K562 (cell line): ENCODE data around the gene ANK3. TPM values are rescaled to one million over a fixed set of nuclear protein-coding genes. Genes with fewer than 3 reads are reported as not detected.

Source experiments
- ATAC-seq: fragments of 200-7000 bp; cut with Tn5 transposase; 3 replicates; pipeline ENCODE4 v1.9.1; 2020; ENCODE audit warnings: moderate library complexity
- BruUV-seq: library from RNA; stranded (reverse); fragments of 400-500 nt; replicated peaks from 2 replicates; lab custom pipeline; 2021; lab: Mats Ljungman, UMichigan
- CTCF ChIA-PET: fragments of 300-600 bp; formaldehyde crosslinking; extraction: SDS; loops from one replicate; lab custom pipeline; 2021; ENCODE audit warnings: low intra/inter-chr PET ratio; lab: Yijun Ruan, JAX
- POLR2A ChIA-PET: fragments of 300-600, 350-650 bp; sonication (Branson Sonifier 250); formaldehyde crosslinking; extraction: SDS; loops from one replicate; lab custom pipeline; 2021; ENCODE audit warnings: antibody characterized with exemption, inconsistent platforms; lab: Yijun Ruan, JAX
- DNase-seq, 4 experiments: peaks; one replicate each; pipeline versions ENCODE4 v3.0.0 to v3.0.0-alpha.2; 2011 to 2018; ENCODE audit warnings: low spot score in 3 of 4, mixed read lengths in 3 of 4; ENCODE audit errors: extremely low read depth in 1 of 4
- FAIRE-seq: peaks from 2 replicates; lab custom pipeline; 2011; peaks lifted over from hg19 to GRCh38; lab: Jason Lieb, UNC
- H2AFZ ChIP-seq: 2 replicates; pipeline ENCODE4 v1.6.0; 2011; ENCODE audit warnings: low read depth, low read length, control low read depth, inconsistent platforms
- H3K27ac ChIP-seq: fragments of 200-600 bp; 3 replicates; pipeline ENCODE4 v1.8.0; 2011; ENCODE audit warnings: low read depth, mild to moderate bottlenecking, control low read depth, inconsistent platforms, low read length, moderate library complexity, mixed read lengths; ENCODE audit errors: extremely low read depth
- H3K27me3 ChIP-seq, 2 experiments: fragments of 300-600 bp in 1 of 2; 2 replicates in 1 of 2; 3 replicates in 1 of 2; pipeline versions ENCODE4 v1.6.0 to v1.8.0; 2011; ENCODE audit warnings: inconsistent platforms in 2 of 2, low read length in 2 of 2, mild to moderate bottlenecking in 1 of 2, mixed read lengths in 1 of 2, moderate library complexity in 1 of 2; ENCODE audit not compliant: control insufficient read depth in 2 of 2, insufficient read depth in 2 of 2
- H3K36me3 ChIP-seq: fragments of 300-600 bp; 3 replicates; pipeline ENCODE4 v1.8.0; 2011; ENCODE audit warnings: mild to moderate bottlenecking, low read length, inconsistent platforms; ENCODE audit not compliant: control insufficient read depth, insufficient read depth
- H3K4me1 ChIP-seq, 2 experiments: fragments of 200-600 bp in 1 of 2; replicated peaks in 1 of 2; 2 replicates in 1 of 2; 3 replicates in 1 of 2; pipeline versions ENCODE4 v1.5.1 to v1.8.0; 2011; ENCODE audit warnings: inconsistent platforms in 2 of 2, low read length in 2 of 2, mild to moderate bottlenecking in 1 of 2, mixed read lengths in 1 of 2, moderate library complexity in 1 of 2; ENCODE audit not compliant: control insufficient read depth in 2 of 2, insufficient read depth in 2 of 2
- H3K4me2 ChIP-seq: 2 replicates; pipeline ENCODE4 v1.6.1; 2011; ENCODE audit warnings: low read length, control low read depth, inconsistent platforms, mixed read lengths; ENCODE audit not compliant: insufficient read depth
- H3K4me3 ChIP-seq: fragments of 200-600 bp; sonication (generic), shearing (Covaris generic); 2 replicates; pipeline ENCODE4 v1.5.1; 2016; ENCODE audit warnings: control low read depth, inconsistent platforms
- H3K79me2 ChIP-seq: fragments of 200-600 bp; 3 replicates; pipeline ENCODE4 v1.8.0; 2011; ENCODE audit warnings: low read length, inconsistent platforms; ENCODE audit not compliant: control insufficient read depth, insufficient read depth
- H3K9ac ChIP-seq, 2 experiments: 2 replicates each; pipeline versions ENCODE4 v1.6.0 to v1.6.1; 2011; ENCODE audit warnings: low read depth in 2 of 2, low read length in 2 of 2, control low read depth in 1 of 2, inconsistent platforms in 1 of 2, mild to moderate bottlenecking in 1 of 2, mixed read lengths in 1 of 2; ENCODE audit not compliant: insufficient read depth in 1 of 2
- H3K9me1 ChIP-seq: one replicate; pipeline ENCODE4 v1.6.0; 2011; ENCODE audit warnings: inconsistent platforms, mild to moderate bottlenecking, low read length, moderate library complexity; ENCODE audit not compliant: control insufficient read depth, insufficient read depth
- H3K9me3 ChIP-seq: replicated peaks from 2 replicates; pipeline ENCODE4 v1.5.1; 2011; ENCODE audit warnings: low read depth, low read length, inconsistent platforms; ENCODE audit not compliant: control insufficient read depth, insufficient read depth
- H4K20me1 ChIP-seq: replicated peaks from 2 replicates; pipeline ENCODE4 v1.6.1; 2011; ENCODE audit warnings: low read length, inconsistent platforms, mixed read lengths; ENCODE audit not compliant: control insufficient read depth, insufficient read depth
- KDM1A ChIP-seq, 2 experiments: fragments of 450-650 bp; IDR thresholded peaks; 2 replicates each; pipeline ENCODE4 v1.6.1; 2016; ENCODE audit warnings: mild to moderate bottlenecking in 2 of 2
- RAD21 ChIP-seq, 2 experiments: fragments of 250-450 bp in 1 of 2; fragments of 450-650 bp in 1 of 2; sonication (Bioruptor Pico) in 1 of 2; formaldehyde crosslinking in 1 of 2; IDR thresholded peaks in 1 of 2; conservative IDR thresholded peaks in 1 of 2; 2 replicates each; pipeline versions ENCODE4 v1.4.0 to v1.8.0; 2020 to 2022; ENCODE audit warnings: mild to moderate bottlenecking in 2 of 2, moderate library complexity in 1 of 2
- TCF7L2 ChIP-seq: fragments of 150-350 bp; IDR thresholded peaks from 2 replicates; pipeline ENCODE4 v1.6.1; 2016; ENCODE audit warnings: low read depth, mild to moderate bottlenecking, low read length, moderate library complexity
- WGBS: fragments of 100-300 bp; shearing (Covaris generic); methylation state at CpG from one replicate; pipeline ENCODE4 v1.1.6; 2016; ENCODE audit warnings: low coverage, mixed read lengths; ENCODE audit not compliant: insufficient coverage; ENCODE audit errors: missing lambda C conversion rate; 5-methylcytosine and 5-hydroxymethylcytosine counted together
- in situ Hi-C: fragments of 300-500 bp; cut with MboI; formaldehyde crosslinking; loops from 4 replicates; pipeline ENCODE4 v1.15.0; 2018; ENCODE audit warnings: inconsistent platforms, mixed read lengths
- intact Hi-C: fragments of 100-400 bp; cut with micrococcal nuclease; formaldehyde crosslinking; loops from 2 replicates; pipeline ENCODE4 v1.14.2; 2022
- polyA plus RNA-seq, 8 experiments: library from polyadenylated mRNA; depleted of rRNA in 4 of 8; stranded (reverse) in 5 of 8; unstranded in 3 of 8; fragments of >200 nt; fragmentation: Nextera tagmentation in 2 of 8; fragmentation: Illumina TruSeq in 1 of 8; extraction: Ambion mirVana in 2 of 8; extraction: Trizol in 1 of 8; gene quantifications; 2 replicates each; pipeline versions ENCODE4 v1.2.1 to v1.2.3, GENCODE V29; 2011 to 2014; ENCODE audit warnings: inconsistent platforms in 1 of 8, missing spikeins in 1 of 8
- total RNA-seq, 7 experiments: library from RNA; depleted of rRNA in 6 of 7; stranded (reverse); fragments of >200 nt in 6 of 7; fragmentation: Illumina TruSeq in 2 of 7; extraction: Trizol in 2 of 7; gene quantifications; 2 replicates each; pipeline versions ENCODE4 v1.2.1 to v1.2.3, GENCODE V29; 2011 to 2021; ENCODE audit warnings: low replicate concordance in 1 of 7
- TF ChIP-seq, protein P1 (sequence below): fragments of 250-450 bp; sonication (Bioruptor Pico); IDR thresholded peaks from 2 replicates; pipeline ENCODE4 v1.4.0; 2020; ENCODE audit warnings: mild to moderate bottlenecking, moderate library complexity

Gene ANK3
- total and polyA plus RNA-seq, 9 of the 15 experiments (the other 6 are each of a cell fraction or from before 2014, with no cell fraction given): 10.0 to 32.3 (median 17.9) TPM

DNA sequence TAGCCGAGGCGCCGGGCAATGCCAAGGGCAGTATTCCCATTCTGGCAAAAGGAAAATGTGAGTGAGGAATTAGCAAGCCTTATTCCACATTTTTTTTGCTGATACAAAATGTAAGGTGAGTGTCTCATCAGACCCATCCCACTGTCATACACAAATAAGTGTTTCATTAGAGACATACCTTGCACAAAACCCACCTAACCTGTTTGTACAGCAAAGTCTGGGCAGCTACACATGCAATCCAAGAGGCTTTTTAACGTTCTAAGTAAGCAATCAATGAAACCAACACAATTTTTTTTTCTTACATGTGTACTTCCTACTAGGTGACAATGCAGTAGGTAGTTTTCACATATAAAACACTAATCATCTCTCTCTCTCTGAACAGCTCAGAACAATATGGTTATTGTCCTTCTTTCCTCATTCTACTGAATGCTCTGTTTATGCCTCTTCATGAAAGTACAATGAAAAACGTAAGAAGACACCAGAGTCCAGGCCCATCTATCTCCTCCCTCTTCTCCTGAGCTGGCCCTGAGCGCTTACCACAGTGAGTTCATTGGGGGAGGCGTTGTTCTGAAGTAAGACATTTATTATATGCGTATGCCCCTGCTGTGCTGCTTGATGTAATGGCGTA is 217.2 kb downstream of the ANK3 start:
- no TSS peak for BruUV-seq
- CTCF ChIA-PET: no interaction called here
- no peaks in the 10 kb centered on the region for H3K9me3 ChIP-seq
- no peak overlapping the region for H3K4me2 ChIP-seq
- 64% methylated on average over 9 of the region's 9 CpGs for WGBS
- no peak overlapping the region for H3K27ac ChIP-seq
- H2AFZ ChIP-seq: no peak overlapping the region
- H3K36me3 ChIP-seq: no peaks in the 10 kb centered on the region
- DNase-seq (no peak), FAIRE-seq (no peak), ATAC-seq (no peak)
- H3K4me3 ChIP-seq: no peak overlapping the region
- H3K27me3 ChIP-seq: no peaks in the 10 kb centered on the region
- no peaks in the 10 kb centered on the region for H3K9me1 ChIP-seq
- no peaks in the 10 kb centered on the region for H3K79me2 ChIP-seq
- TF ChIP-seq KDM1A (IDR thresholded peaks at IDR 0.05): no peak
- TF ChIP-seq RAD21 (CRISPR knock-in tag; conservative IDR thresholded peaks at IDR 0.05 in 1 of 2, IDR thresholded peaks at IDR 0.05 in 1 of 2): no peak
- TF ChIP-seq, protein P1, sequence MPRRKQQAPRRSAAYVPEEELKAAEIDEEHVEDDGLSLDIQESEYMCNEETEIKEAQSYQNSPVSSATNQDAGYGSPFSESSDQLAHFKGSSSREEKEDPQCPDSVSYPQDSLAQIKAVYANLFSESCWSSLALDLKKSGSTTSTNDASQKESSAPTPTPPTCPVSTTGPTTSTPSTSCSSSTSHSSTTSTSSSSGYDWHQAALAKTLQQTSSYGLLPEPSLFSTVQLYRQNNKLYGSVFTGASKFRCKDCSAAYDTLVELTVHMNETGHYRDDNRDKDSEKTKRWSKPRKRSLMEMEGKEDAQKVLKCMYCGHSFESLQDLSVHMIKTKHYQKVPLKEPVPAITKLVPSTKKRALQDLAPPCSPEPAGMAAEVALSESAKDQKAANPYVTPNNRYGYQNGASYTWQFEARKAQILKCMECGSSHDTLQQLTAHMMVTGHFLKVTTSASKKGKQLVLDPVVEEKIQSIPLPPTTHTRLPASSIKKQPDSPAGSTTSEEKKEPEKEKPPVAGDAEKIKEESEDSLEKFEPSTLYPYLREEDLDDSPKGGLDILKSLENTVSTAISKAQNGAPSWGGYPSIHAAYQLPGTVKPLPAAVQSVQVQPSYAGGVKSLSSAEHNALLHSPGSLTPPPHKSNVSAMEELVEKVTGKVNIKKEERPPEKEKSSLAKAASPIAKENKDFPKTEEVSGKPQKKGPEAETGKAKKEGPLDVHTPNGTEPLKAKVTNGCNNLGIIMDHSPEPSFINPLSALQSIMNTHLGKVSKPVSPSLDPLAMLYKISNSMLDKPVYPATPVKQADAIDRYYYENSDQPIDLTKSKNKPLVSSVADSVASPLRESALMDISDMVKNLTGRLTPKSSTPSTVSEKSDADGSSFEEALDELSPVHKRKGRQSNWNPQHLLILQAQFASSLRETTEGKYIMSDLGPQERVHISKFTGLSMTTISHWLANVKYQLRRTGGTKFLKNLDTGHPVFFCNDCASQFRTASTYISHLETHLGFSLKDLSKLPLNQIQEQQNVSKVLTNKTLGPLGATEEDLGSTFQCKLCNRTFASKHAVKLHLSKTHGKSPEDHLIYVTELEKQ (CRISPR knock-in tag): no peak
- no peak for TF ChIP-seq TCF7L2
- TF ChIP-seq, all 486 proteins: peak for 0
- peaks cover 3 to 11% of the 10 kb centered on the region in 2 experiments; a peak in 3 of 5 replicates for H3K4me1 ChIP-seq
- H3K9ac ChIP-seq: no peak overlapping the region
- intact Hi-C loops (no loop called here), in situ Hi-C loops (no loop called here)
- no peaks in the 10 kb centered on the region for H4K20me1 ChIP-seq
- POLR2A ChIA-PET: interaction anchor here (0.7 to 1.1 kb wide), 2 partner anchors 17 to 25 kb away, joined by 3 read pairs; no protein-coding TSS in a partner anchor
